GM18508 (cell line): ENCODE measurements around the gene C17orf50.
"Not testable (repeated sequence)": the region's sequence is repeated elsewhere in the genome, so short reads cannot be mapped to it uniquely, and the experiment has no call there.

Experiments used
- ATAC-seq: cut with Tn5 transposase; IDR thresholded peaks from one replicate; pipeline ENCODE4 v1.9.1; 2021; ENCODE audit warnings: moderate number of reproducible peaks; ENCODE audit not compliant: insufficient read depth, unreplicated experiment

C17orf50 gene

GRCh38 chr17:35750526-35751395 lies 9.9 kb upstream of the C17orf50 start:
- ATAC-seq: no peak

GRCh38 chr17:35751541-35751940 lies 9.1 kb upstream of the C17orf50 start:
- not testable (repeated sequence) for ATAC-seq

- no peak for ATAC-seq
These were observed 8.2 kb upstream of the C17orf50 start for GRCh38 chr17:35752471-35752870.

GRCh38 chr17:35752945-35753764 lies 7.5 kb upstream of the C17orf50 start, which contains the start of gene GAS2L2:
TSS of gene GAS2L2 (minus strand) at chr17:35753239. CDS start at chr17:35752850, 389 bp downstream.
- ATAC-seq: no peak

GRCh38 chr17:35757243-35757642 lies 3.4 kb upstream of the C17orf50 start:
- ATAC-seq: no peak

- no peak for ATAC-seq
These were observed 914 bp downstream of the C17orf50 start for GRCh38 chr17:35761601-35762000.

- no peak for ATAC-seq
These were observed 3.1 kb downstream of the C17orf50 start for GRCh38 chr17:35763767-35764122.

GRCh38 chr17:35764123-35764991 lies 3.7 kb downstream of the C17orf50 start:
- no peak for ATAC-seq

GRCh38 chr17:35765086-35765710 lies 4.5 kb downstream of the C17orf50 start:
- no peak for ATAC-seq

GRCh38 chr17:35765756-35766488 lies 5.2 kb downstream of the C17orf50 start:
- ATAC-seq: no peak

GRCh38 chr17:35766489-35766877 lies 5.8 kb downstream of the C17orf50 start:
- ATAC-seq: no peak

GRCh38 chr17:35766903-35767510 lies 6.3 kb downstream of the C17orf50 start:
- ATAC-seq: no peak

GRCh38 chr17:35768797-35769196 lies 8.1 kb downstream of the C17orf50 start:
- no peak for ATAC-seq

GRCh38 chr17:35769895-35770486 lies 9.3 kb downstream of the C17orf50 start:
- ATAC-seq: no peak

- no peak for ATAC-seq
These were observed 12.4 kb downstream of the C17orf50 start for GRCh38 chr17:35773129-35773528.

GRCh38 chr17:35773679-35774425 lies 13.2 kb downstream of the C17orf50 start:
- ATAC-seq: no peak

- no peak for ATAC-seq
These were observed 13.8 kb downstream of the C17orf50 start for GRCh38 chr17:35774499-35774898.

- ATAC-seq: no peak
These were observed 14.4 kb downstream of the C17orf50 start for GRCh38 chr17:35775039-35775438.
